ENCODE data around the gene PAM16. TPM values are rescaled to one million over a fixed set of nuclear protein-coding genes. Genes with fewer than 3 reads are reported as not detected.
"Not testable (repeated sequence)": the region's sequence is repeated elsewhere in the genome, so short reads cannot be mapped to it uniquely, and the experiment has no call there.

The PAM16 gene
- total and polyA plus RNA-seq, 8 donors, result 4.7 to 218 (median 52.1) TPM

DNA sequence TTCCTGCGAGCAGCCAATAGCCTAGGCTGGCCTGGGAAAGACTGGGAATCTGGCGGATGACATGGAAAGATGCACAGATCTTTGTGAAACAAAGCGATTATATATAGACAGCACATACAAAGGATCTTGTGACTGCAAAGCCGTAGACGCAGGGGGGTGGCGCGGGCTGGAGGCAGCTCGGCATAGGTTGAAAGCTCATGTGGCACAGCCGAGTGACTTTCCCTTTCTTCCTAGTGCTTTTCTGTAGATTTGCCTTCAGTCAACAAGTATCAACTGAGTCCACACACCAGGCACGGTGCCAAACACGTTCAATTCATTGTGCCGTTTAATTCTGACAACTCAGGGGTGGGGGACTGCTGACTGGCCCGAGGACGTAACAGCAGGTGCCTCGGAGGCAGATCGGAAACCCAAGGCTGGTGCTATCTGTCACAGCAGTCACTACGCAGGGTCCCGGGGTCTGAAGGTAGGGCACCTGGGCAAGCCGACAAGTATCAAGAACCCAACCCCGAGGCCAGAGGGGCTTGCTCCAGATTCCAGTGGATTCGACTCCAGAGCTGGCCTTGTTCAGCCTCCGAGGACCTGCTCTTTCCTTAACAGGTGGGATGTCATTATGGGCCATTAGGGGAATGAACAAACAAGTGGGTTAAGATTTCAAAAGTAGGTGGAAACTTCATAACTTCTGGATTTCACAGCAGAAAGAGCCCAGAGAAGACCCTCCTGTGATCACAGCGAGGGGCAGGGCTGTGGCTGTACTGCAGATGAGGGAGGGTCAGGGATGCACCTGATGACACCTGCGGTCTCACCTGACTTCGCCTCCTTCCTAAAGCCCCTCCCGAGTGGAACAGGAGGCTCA, 5.9 kb downstream of the PAM16 start:
- Histone ChIP-seq H3K4me1 (peaks cover 18 to 72% (median 64%) of the 10 kb centered on the region in 4 donors), H3K9me3 (no peaks in the 10 kb centered on the region), H3K27me3 (no peaks in the 10 kb centered on the region), H3K36me3 (peaks cover 3 to 22% (median 11%) of the 10 kb centered on the region in 4 donors), H3K27ac (peak overlapping the region; percentile 5 to 72 (median 49)), H3K4me3 (peak overlapping the region in 1 of 4 donors; percentile 11)
- intact Hi-C loops (cut with DNase I; ENCODE audit: low total_unique reads), result no loop called here
- TF ChIP-seq EP300 (IDR thresholded peaks at IDR 0.05), result no peak
- TF ChIP-seq POLR2A (IDR thresholded peaks at IDR 0.05), result no peak
- no peak for TF ChIP-seq POLR2AphosphoS5 (IDR thresholded peaks at IDR 0.05)
- TF ChIP-seq, protein P1, sequence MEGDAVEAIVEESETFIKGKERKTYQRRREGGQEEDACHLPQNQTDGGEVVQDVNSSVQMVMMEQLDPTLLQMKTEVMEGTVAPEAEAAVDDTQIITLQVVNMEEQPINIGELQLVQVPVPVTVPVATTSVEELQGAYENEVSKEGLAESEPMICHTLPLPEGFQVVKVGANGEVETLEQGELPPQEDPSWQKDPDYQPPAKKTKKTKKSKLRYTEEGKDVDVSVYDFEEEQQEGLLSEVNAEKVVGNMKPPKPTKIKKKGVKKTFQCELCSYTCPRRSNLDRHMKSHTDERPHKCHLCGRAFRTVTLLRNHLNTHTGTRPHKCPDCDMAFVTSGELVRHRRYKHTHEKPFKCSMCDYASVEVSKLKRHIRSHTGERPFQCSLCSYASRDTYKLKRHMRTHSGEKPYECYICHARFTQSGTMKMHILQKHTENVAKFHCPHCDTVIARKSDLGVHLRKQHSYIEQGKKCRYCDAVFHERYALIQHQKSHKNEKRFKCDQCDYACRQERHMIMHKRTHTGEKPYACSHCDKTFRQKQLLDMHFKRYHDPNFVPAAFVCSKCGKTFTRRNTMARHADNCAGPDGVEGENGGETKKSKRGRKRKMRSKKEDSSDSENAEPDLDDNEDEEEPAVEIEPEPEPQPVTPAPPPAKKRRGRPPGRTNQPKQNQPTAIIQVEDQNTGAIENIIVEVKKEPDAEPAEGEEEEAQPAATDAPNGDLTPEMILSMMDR (IDR thresholded peaks at IDR 0.05), result no peak
- DNase-seq, result peak; percentile 59 to 91
- WGBS, 5 donors, result 41 to 63% (median 52%) methylated on average over 26 of the region's 26 CpGs

DNA sequence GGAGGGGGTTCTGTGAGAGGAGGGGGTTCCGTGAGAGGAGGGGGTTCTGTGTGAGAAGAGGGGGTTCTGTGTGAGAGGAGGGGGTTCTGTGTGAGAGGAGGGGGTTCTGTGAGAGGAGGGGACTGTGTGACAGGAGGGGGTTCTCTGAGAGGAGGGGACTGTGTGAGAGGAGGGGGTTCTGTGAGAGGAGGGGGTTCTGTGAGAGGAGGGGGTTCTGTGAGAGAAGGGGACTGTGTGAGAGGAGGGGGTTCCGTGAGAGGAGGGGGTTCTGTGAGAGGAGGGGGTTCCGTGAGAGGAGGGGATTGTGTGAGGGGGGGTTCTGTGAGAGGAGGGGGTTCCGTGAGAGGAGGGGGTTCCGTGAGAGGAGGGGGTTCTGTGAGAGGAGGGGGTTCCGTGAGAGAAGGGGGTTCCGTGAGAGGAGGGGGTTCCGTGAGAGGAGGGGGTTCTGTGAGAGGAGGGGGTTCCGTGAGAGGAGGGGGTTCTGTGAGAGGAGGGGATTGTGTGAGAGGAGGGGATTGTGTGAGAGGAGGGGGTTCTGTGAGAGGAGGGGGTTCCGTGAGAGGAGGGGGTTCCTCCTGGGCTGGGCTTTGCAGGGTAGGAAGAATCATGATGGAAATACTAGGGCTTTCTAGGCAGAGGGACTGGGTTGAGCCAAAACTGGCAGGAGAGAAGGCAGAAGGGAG, 6.7 kb downstream of the PAM16 start:
- H3K36me3 ChIP-seq, result peaks cover 3 to 29% (median 17%) of the 10 kb centered on the region in 4 donors
- peak overlapping the region in 1 of 4 donors; percentile 11 for H3K4me3 ChIP-seq
- H3K9me3 ChIP-seq; intact Hi-C loops (cut with DNase I; ENCODE audit: low total_unique reads); H3K27me3 ChIP-seq; DNase-seq: not testable (repeated sequence)
- WGBS, 5 donors, result 34 to 61% (median 51%) methylated on average over 2 to 9 of the region's 10 CpGs
- H3K4me1 ChIP-seq, result peaks cover 13 to 72% (median 64%) of the 10 kb centered on the region in 4 donors
- peak overlapping the region; percentile 5 to 72 (median 49) for H3K27ac ChIP-seq

DNA sequence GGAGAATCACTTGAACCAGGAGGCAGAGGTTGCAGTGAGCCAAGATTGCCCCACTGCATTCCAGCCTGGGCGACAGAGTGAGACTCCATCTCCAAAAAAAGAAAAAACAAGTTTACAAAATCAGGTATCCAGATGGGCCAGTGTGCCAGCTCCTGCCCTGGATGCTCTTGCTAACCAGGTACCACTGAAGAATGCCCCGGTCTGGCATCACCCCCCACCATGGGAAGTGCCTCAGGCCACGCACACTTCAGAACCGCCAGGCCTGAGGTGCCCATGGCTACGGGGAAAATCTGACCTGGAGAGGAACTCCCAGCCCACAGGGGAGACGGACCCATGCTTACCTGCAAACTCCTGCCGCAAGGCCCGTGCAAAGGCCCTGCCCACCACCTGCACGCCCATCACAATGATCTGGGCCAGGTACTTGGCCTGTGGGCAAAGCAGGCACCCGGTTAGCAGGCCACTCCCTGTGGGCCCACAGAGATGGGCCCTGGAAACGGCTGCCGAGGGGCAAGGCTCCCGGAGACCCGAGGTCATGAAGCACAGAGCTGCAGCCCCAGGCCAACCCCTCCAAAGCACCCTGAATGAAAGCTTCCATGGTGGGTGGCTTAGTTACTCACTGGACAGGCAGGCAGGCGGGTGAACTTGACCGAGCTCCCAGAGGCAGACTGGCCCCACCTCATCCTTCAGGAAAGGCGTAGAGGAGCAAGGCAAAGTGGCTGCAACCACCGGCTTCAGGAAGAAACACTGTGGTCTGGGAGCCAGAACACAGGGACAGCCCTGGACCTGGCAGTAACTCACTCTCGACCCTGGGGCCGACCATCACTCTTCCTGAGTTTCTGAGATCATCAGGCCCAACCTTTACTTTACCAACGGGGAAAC, 8.0 kb downstream of the PAM16 start:
- H3K27me3 ChIP-seq, result no peaks in the 10 kb centered on the region
- H3K36me3 ChIP-seq, result peaks cover 7 to 43% (median 29%) of the 10 kb centered on the region in 4 donors
- H3K4me3 ChIP-seq, result no peak overlapping the region
- TF ChIP-seq EP300 (IDR thresholded peaks at IDR 0.05) (no peak), POLR2A (IDR thresholded peaks at IDR 0.05) (no peak), POLR2AphosphoS5 (IDR thresholded peaks at IDR 0.05) (no peak)
- TF ChIP-seq, protein P1 (IDR thresholded peaks at IDR 0.05), result no peak
- DNase-seq, result no peak
- H3K9me3 ChIP-seq, result no peaks in the 10 kb centered on the region
- 82 to 87% (median 85%) methylated on average over 12 to 21 of the region's 21 CpGs for WGBS, 5 donors
- peak overlapping the region in 1 of 5 donors; percentile 1 for H3K27ac ChIP-seq
- intact Hi-C loops (cut with DNase I; ENCODE audit: low total_unique reads), result no loop called here
- H3K4me1 ChIP-seq, result peaks cover 7 to 64% (median 55%) of the 10 kb centered on the region in 4 donors

DNA sequence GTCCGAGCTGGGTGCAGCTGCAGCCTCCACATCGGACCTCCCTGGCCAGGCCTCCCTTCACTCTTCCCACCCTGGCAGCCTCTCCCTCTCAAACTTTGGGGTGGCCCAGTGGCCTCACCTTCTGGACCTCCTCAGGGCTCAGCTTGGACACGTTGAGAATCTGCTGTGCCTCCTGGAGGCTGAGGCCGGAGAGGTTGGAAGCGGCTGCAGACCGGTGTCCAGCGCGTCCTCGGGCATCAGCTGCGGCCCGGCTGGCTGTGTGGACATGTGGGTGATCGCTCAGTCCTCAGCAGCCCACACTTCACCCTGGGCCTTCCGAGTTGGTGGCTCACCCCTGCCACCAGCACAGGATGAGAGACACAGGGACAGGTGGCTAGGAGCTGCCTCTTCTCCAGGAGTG, 9.9 kb downstream of the PAM16 start:
- Histone ChIP-seq H3K4me3 (no peak overlapping the region), H3K27ac (no peak overlapping the region), H3K36me3 (peaks cover 17 to 61% (median 47%) of the 10 kb centered on the region in 4 donors), H3K9me3 (no peaks in the 10 kb centered on the region), H3K27me3 (no peaks in the 10 kb centered on the region), H3K4me1 (peaks cover 0 to 45% (median 38%) of the 10 kb centered on the region in 4 donors)
- intact Hi-C loops (cut with DNase I; ENCODE audit: low total_unique reads), result no loop called here
- TF ChIP-seq, protein P1 (IDR thresholded peaks at IDR 0.05), result no peak
- TF ChIP-seq EP300 (IDR thresholded peaks at IDR 0.05) (no peak), POLR2AphosphoS5 (IDR thresholded peaks at IDR 0.05) (no peak), POLR2A (IDR thresholded peaks at IDR 0.05) (no peak)
- DNase-seq, result no peak
- 78 to 97% (median 94%) methylated on average over 4 to 13 of the region's 13 CpGs for WGBS, 5 donors
